HFFc6 (cell line): ENCODE measurements around the gene VWA3A. TPM values are rescaled to one million over a fixed set of nuclear protein-coding genes. Genes with fewer than 3 reads are reported as not detected.

Experiments
- DNase-seq: peaks from one replicate; pipeline ENCODE4 v3.0.0-alpha.2; 2018
- H3K27ac Mint-ChIP-seq: 2 replicates; pipeline ENCODE4 v1.8.0; 2020; ENCODE audit warnings: mild to moderate bottlenecking, mixed read lengths
- H3K27me3 Mint-ChIP-seq: 2 replicates; pipeline ENCODE4 v1.8.0; 2021; ENCODE audit warnings: mild to moderate bottlenecking, moderate library complexity, mixed read lengths; ENCODE audit not compliant: insufficient read depth
- H3K36me3 Mint-ChIP-seq: 2 replicates; pipeline ENCODE4 v1.8.0; 2021; ENCODE audit warnings: low read depth, mixed read lengths
- H3K4me1 Mint-ChIP-seq: 2 replicates; pipeline ENCODE4 v1.8.0; 2020; ENCODE audit warnings: low read depth, mixed read lengths
- H3K4me3 Mint-ChIP-seq: 2 replicates; pipeline ENCODE4 v1.8.0; 2020; ENCODE audit warnings: mild to moderate bottlenecking, moderate library complexity, mixed read lengths
- H3K9me3 Mint-ChIP-seq: 2 replicates; pipeline ENCODE4 v1.8.0; 2020; ENCODE audit warnings: mild to moderate bottlenecking, mixed read lengths
- CTCF ChIP-seq: fragments of 200-600 bp; sonication (generic); IDR thresholded peaks from 2 replicates; pipeline ENCODE4 v1.5.0; 2021; ENCODE audit warnings: antibody characterized with exemption, mild to moderate bottlenecking
- total RNA-seq, 6 experiments: library from RNA; stranded (reverse); fragmentation: NEBNext Ultra II Directional; extraction: Animal tissue kit (Norgen Biotek cat#: 25700); gene quantifications; 2 replicates in 1 of 6; 3 replicates in 5 of 6; pipeline ENCODE4 v1.2.3, GENCODE V29; 2021

Gene VWA3A
- total RNA-seq, 6 experiments from 2014 or later, result 0.09 to 0.41 TPM; not detected in 4

GRCh38 chr16:22191532-22192260 is 99.4 kb downstream of the VWA3A start:
- Mint-ChIP-seq H3K27ac (peak overlapping the region; percentile 100), H3K9me3 (no peaks in the 10 kb centered on the region; the same call in 1 of the 2 replicates), H3K4me1 (peaks cover 53% of the 10 kb centered on the region), H3K27me3 (peaks cover 4% of the 10 kb centered on the region), H3K36me3 (no peaks in the 10 kb centered on the region), H3K4me3 (peak overlapping the region; percentile 96)
- no peak for TF ChIP-seq CTCF
- no peak for DNase-seq

- Mint-ChIP-seq H3K27ac (peak overlapping the region; percentile 100), H3K27me3 (peaks cover 4% of the 10 kb centered on the region), H3K9me3 (no peaks in the 10 kb centered on the region; the same call in 1 of the 2 replicates), H3K36me3 (no peaks in the 10 kb centered on the region), H3K4me3 (peak overlapping the region; percentile 96), H3K4me1 (peaks cover 53% of the 10 kb centered on the region)
- TF ChIP-seq CTCF, result no peak
- peak; percentile 68 for DNase-seq
Observed at GRCh38 chr16:22192261-22193062, 100.1 kb downstream of the VWA3A start.

GRCh38 chr16:22193063-22193411 is 100.7 kb downstream of the VWA3A start:
- no peak overlapping the region for H3K4me3 Mint-ChIP-seq
- no peak for TF ChIP-seq CTCF
- H3K9me3 Mint-ChIP-seq, result no peaks in the 10 kb centered on the region; the same call in 1 of the 2 replicates
- peaks cover 3% of the 10 kb centered on the region for H3K27me3 Mint-ChIP-seq
- H3K4me1 Mint-ChIP-seq, result peaks cover 52% of the 10 kb centered on the region
- DNase-seq, result no peak
- no peak overlapping the region; the same call in 1 of the 2 replicates for H3K27ac Mint-ChIP-seq
- no peaks in the 10 kb centered on the region for H3K36me3 Mint-ChIP-seq

- Mint-ChIP-seq H3K36me3 (no peaks in the 10 kb centered on the region), H3K4me3 (peak overlapping the region; percentile 89; the same call in 1 of the 2 replicates), H3K9me3 (no peaks in the 10 kb centered on the region; the same call in 1 of the 2 replicates), H3K27me3 (peaks cover 2% of the 10 kb centered on the region), H3K27ac (no peak overlapping the region; the same call in 1 of the 2 replicates), H3K4me1 (peaks cover 52% of the 10 kb centered on the region)
- no peak for TF ChIP-seq CTCF
- no peak for DNase-seq
Observed at GRCh38 chr16:22194707-22195444, 102.5 kb downstream of the VWA3A start.

GRCh38 chr16:22195445-22195694 is 103.0 kb downstream of the VWA3A start:
- Mint-ChIP-seq H3K4me3 (peak overlapping the region; percentile 89), H3K27ac (peak overlapping the region; percentile 80), H3K4me1 (peaks cover 53% of the 10 kb centered on the region), H3K27me3 (peaks cover 2% of the 10 kb centered on the region), H3K9me3 (no peaks in the 10 kb centered on the region; the same call in 1 of the 2 replicates), H3K36me3 (no peaks in the 10 kb centered on the region)
- TF ChIP-seq CTCF, result no peak
- no peak for DNase-seq
